IPS DF 4.7 (cell line): ENCODE data around the gene ARHGAP15.
A peak's percentile ranks its signal among the peaks of the same experiment; 100 is the strongest.

ENCODE experiments used
- DNase-seq: peaks from one replicate; pipeline ENCODE4 v3.0.0-alpha.2; 2013; ENCODE audit warnings: low spot score; ENCODE audit errors: extremely low read depth

The ARHGAP15 gene

DNA sequence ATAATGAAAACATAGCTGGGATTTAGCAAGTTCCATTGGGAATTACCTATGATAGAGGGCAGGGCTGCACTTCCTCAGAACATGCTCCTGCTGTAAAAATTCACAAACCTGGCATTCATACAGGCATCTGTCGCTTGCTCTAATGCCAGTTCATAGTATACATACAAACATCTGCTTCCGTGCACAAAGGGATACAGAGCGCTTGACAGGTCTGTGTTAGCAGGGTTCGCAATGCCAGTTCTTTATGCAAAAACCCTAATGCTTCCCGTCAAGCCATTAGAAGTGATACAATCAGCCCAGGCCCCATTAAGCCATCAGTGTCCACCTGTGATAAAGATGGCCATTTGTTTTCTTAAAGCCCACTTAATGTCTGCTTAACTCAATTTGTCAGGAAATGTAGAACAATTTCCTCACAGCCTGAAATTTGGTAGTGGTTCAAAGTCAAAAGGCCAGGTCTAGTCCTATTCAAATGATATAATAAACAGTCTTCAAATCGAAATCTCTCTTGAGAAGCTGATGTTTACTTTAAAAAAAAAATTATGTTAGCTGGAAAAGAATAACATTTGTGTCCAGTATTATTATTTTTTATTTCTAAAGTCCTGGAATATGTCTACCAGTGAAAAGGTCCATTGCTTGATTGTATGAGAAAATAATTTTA, 556.3 kb downstream of the ARHGAP15 start:
- no peak for DNase-seq

DNA sequence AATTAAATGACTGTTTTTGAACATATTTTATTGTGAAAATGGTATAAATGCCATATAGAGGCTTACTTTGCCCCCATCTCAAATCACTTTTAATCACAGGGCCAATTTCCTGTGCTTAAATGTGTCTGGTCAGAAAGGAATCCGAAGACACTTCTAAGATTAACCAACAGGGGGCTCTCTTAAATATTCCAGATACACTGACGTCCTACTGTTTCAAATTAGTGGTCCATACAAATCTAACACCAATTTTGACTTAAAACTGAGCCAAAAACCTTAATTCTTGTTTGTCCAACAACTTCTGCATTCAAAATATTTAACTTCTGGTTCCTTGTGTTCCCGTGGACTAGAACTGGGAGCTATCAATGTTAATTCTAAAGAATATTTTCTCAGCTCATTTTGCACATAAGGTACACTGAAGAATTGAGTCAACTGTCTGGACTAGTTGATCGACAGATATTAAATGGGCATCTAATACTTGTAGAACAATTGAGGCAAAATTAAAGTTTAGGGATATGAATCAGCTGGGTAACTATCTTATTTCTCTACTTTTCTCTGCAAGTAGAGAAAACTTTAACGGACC, 557.5 kb downstream of the ARHGAP15 start:
- DNase-seq: peak; percentile 33

- no peak for DNase-seq
Measured at GRCh38 chr2:143688248-143688647, 559.0 kb downstream of the ARHGAP15 start.

GRCh38 chr2:143688815-143689214, 559.6 kb downstream of the ARHGAP15 start:
- no peak for DNase-seq

GRCh38 chr2:143689541-143689940, 560.3 kb downstream of the ARHGAP15 start:
- no peak for DNase-seq

DNA sequence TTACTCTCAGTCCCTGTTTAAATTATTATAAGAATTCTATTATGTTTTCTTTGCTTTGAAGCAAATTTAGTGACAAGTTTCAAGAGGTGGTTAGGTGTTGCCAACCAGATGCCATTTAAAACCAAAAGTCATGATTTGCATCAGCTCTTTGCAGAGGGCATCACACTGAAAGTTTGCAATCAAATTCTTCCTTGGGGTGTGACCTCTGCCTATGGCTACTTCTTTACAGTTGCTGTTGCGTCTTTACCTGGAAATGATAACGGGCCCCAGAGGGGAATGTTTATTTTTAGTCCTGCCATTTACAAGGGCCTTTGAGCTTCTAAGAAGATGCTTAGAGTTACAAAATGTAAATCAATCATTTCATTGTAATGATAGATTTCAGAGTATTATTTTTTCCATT, 561.0 kb downstream of the ARHGAP15 start:
- DNase-seq: no peak

- DNase-seq: no peak
Measured at GRCh38 chr2:143691121-143691520, 561.9 kb downstream of the ARHGAP15 start.

- no peak for DNase-seq
Measured at GRCh38 chr2:143692162-143692561, 562.9 kb downstream of the ARHGAP15 start.

DNA sequence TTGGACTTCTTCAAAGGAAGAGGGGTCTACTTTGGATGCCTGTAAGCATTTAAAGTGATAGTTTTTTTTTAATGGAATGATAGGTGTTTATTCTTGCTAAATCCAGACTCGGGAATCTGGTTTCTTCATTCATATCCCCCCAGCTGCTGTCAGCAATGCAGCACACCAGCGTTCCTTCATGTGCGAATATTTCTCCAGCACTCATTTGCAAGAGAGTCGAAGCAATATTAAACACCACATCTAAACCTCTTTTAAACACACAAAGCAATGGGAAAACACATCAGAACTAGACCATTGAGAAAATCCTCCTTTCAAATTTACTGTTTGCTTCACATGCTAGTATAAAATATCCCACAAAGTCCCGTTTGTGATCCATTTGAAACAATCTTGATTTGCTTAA, 563.7 kb downstream of the ARHGAP15 start:
- no peak for DNase-seq

GRCh38 chr2:143694335-143694734, 565.1 kb downstream of the ARHGAP15 start:
- no peak for DNase-seq

DNA sequence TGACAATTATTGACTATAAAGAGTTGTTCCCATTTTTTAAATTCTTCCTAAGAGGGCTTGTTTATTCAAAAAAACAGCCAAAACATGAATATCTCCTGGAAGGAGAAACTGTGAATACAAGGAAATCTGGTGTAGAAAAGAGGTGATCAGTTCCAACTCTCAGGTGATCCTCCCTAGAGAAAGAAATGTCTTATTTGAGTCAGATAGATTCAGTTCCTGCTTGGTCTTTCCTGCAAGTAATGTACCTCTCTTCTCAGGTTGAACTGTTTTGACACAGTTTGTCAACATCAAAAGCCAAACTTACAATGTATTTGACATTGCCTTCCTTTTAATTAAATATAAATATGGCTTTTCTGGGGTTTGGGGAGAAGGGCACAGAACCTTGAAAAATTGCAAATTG, 567.4 kb downstream of the ARHGAP15 start:
- DNase-seq: no peak

GRCh38 chr2:143697744-143698143, 568.5 kb downstream of the ARHGAP15 start:
- no peak for DNase-seq

GRCh38 chr2:143698352-143698751, 569.1 kb downstream of the ARHGAP15 start:
- no peak for DNase-seq

GRCh38 chr2:143698888-143699570, 569.8 kb downstream of the ARHGAP15 start:
- no peak for DNase-seq

DNA sequence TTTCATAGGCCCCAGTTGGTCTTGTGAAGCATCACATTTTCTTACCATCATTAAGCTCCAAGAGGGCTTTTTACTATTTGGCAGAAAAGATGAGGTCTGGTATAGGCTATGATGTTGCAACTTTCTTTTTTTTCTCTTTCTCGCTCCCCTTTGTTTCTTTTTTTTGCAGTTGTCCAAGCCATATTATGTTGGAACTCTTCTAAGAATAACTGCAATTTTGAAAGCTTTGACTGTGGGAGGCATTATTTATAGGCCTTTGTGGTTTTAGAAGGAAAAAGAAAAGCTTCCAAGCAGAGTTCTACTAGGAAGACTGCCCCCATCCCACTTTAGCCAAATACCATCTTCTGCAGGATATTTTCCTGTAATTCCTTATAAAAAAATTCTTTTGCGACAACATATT, 571.6 kb downstream of the ARHGAP15 start:
- DNase-seq: no peak

DNA sequence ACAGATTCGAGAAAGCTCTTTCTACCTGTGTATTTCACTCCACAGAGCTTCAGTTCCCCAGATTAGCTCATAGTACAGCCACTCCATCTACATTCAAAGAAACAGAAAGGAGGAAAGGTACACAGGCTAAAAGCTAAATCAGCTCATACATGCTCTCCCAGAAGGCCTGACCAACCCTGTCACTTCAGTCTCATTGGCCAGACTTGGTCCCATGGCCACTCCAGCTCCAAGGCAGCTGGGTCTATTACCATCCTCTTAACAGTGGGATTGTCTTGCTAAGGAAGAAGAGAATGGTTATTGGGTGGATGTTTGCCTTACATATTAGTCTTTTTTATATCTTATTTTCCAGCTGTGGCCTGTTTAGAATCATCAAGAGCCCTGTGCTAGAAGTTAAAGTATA, 572.6 kb downstream of the ARHGAP15 start:
- no peak for DNase-seq

DNA sequence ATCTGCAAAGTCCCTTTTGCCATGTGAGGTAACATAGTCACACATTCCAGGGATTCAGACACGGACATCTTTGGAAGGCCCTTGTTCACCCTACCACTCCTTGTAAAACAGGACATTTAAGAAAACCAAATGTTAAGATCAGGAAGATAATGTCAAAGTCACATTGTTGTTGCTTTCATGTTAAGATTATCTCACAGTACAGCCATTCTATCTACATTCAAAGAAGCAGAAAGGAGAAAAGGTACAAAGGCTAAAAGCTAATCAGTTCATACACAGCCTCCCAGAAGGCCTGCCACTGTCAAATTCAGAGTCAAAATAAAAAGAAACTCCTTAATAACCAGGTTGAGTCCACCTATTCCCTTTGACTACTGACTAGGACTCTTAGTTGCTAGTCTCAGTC, 573.7 kb downstream of the ARHGAP15 start:
- no peak for DNase-seq

DNA sequence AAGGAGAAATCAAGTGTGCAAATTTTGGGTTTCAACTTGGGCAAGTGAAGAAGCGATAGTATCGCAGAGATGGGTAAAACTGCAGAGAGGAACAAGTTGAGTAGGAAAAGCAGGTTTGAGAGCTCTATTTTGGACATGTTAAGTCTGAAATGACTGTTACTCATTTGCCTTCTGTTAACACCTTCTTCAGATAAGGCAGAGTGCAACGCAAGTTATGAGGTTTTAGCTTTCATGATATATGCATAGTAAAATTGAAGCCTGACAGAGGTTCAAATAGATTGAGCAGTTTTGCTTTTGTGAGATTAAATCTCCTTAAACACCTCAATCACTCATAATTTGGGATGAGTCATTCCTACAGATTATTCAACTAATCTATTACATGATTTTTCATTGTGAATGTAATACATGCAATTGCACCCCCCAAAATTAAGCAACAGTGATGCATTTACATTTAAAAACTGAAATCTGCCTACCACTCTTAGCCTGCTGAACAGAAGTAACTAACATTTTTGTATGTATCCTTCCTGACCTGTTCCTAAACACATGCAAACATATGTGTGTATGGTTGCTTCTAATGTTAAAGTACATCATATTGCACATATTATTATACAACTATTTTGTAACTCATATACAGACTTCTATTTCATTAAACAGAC, 575.4 kb downstream of the ARHGAP15 start:
- DNase-seq: no peak

DNA sequence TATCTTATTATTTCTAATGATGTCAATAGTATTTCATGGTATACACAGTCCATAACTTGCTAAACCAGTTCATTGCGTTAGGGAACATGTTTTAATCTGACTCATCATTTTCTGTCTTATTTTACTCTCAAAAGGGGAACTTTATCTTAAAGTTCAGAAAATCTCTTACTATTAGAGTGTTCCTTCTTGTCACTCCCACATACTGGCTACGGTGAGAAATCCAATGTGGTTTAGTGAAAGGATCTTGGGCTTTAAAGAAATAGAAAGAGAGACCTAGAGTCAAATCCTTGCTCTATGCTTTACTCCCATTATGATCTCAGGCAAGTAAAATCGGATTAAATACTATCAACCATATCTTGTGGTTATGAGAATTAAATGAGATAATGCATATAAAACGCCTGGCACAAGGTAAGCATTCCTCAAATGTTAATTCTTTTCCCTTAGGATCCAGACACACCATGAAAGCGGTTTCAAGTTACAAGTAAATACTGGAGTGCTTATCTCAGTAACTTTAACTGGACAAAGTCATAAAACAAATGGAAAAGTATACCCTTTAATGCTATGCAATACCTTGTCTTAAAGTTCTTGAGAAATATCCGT, 576.0 kb downstream of the ARHGAP15 start:
- DNase-seq: no peak

GRCh38 chr2:143706354-143706753, 577.1 kb downstream of the ARHGAP15 start:
- DNase-seq: no peak

DNA sequence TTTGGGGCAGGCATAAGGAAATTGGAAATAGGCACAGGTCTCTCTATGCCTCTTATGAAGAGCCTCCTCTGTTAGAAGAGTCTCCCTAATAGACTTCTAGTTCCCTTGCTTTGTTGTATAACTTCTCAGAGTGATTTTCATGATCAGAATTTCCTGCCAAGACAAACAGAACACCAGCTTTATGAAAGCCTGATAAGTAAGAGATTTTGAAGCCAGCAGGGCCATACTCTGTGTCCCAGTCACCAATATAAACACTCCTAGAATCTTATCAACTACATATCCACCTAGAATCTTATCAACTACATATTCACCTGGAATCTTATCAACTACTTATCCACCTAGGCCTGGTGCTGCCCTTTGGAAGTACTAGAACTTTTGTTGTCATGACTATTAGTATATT, 579.5 kb downstream of the ARHGAP15 start:
- DNase-seq: no peak

GRCh38 chr2:143710196-143710595, 581.0 kb downstream of the ARHGAP15 start:
- no peak for DNase-seq
